GM12872 (cell line): ENCODE results near the gene SPDEF.

Experiments
- CTCF ChIP-seq: IDR thresholded peaks from 3 replicates; pipeline ENCODE4 v1.5.1; 2011; ENCODE audit warnings: low read depth, mild to moderate bottlenecking, low read length, moderate library complexity; ENCODE audit not compliant: insufficient read depth

The SPDEF gene

GRCh38 chr6:34524971-34525370 is 31.2 kb downstream of the SPDEF start:
- TF ChIP-seq CTCF = no peak

GRCh38 chr6:34524499-34524898 is 31.6 kb downstream of the SPDEF start:
- TF ChIP-seq CTCF = no peak

- TF ChIP-seq CTCF = no peak
Observed at GRCh38 chr6:34523441-34524206, 32.5 kb downstream of the SPDEF start.

GRCh38 chr6:34522761-34523160 is 33.4 kb downstream of the SPDEF start:
- no peak for TF ChIP-seq CTCF

GRCh38 chr6:34521463-34522285 is 34.5 kb downstream of the SPDEF start:
- TF ChIP-seq CTCF = no peak

- no peak for TF ChIP-seq CTCF
Observed at GRCh38 chr6:34520645-34521462, 35.3 kb downstream of the SPDEF start.
